ENCODE measurements around the gene VILL. TPM values are rescaled to one million over a fixed set of nuclear protein-coding genes. Genes with fewer than 3 reads are reported as not detected.

VILL gene
- total RNA-seq, 1 donor from 2014 or later: 121 TPM

GRCh38 chr3:38007754-38008090 is 17.1 kb downstream of the VILL start:
- H3K27me3 ChIP-seq (ENCODE audit: control insufficient read depth, insufficient read depth, low read length): no peaks in the 10 kb centered on the region
- no peak for TF ChIP-seq CTCF (IDR thresholded peaks at IDR 0.05; ENCODE audit: insufficient read depth, low read length, severe bottlenecking)
- peaks cover 22% of the 10 kb centered on the region for H3K36me3 ChIP-seq (ENCODE audit: control insufficient read depth, insufficient read depth, low read length)
- FAIRE-seq (no peak), DNase-seq (ENCODE audit: low read depth) (no peak)
- no peak overlapping the region for H3K4me3 ChIP-seq (ENCODE audit: low read depth, low read length)

DNA sequence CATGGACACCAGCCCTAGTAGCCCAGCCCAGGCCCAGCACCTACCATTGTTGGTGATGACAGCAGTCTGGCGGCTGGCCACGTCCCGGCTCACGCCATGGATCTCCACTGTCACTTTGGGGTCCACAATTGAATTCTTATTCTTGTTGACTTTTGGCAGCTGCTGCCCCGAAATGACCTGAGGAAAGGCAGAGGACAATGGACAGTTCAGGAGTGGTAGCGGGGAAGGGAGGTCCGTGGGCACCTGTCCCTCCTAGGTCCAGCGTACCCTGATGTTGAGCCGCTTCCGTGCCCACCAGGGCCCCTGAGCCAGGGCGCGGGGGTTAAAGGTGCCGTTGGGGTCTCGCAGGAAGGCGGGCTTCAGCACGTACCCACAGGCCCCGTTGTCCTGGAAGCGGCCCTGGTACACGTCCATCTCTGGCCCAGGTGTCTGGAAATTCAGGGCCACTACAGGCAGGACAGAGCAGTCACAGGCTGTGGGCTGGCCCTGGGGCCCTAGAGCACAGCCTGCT is 17.7 kb downstream of the VILL start:
- Histone ChIP-seq H3K27me3 (ENCODE audit: control insufficient read depth, insufficient read depth, low read length) (no peaks in the 10 kb centered on the region), H3K4me3 (ENCODE audit: low read depth, low read length) (no peak overlapping the region), H3K36me3 (ENCODE audit: control insufficient read depth, insufficient read depth, low read length) (peaks cover 20% of the 10 kb centered on the region)
- DNase-seq (ENCODE audit: low read depth) (no peak), FAIRE-seq (no peak)
- TF ChIP-seq CTCF (IDR thresholded peaks at IDR 0.05; ENCODE audit: insufficient read depth, low read length, severe bottlenecking): no peak

DNA sequence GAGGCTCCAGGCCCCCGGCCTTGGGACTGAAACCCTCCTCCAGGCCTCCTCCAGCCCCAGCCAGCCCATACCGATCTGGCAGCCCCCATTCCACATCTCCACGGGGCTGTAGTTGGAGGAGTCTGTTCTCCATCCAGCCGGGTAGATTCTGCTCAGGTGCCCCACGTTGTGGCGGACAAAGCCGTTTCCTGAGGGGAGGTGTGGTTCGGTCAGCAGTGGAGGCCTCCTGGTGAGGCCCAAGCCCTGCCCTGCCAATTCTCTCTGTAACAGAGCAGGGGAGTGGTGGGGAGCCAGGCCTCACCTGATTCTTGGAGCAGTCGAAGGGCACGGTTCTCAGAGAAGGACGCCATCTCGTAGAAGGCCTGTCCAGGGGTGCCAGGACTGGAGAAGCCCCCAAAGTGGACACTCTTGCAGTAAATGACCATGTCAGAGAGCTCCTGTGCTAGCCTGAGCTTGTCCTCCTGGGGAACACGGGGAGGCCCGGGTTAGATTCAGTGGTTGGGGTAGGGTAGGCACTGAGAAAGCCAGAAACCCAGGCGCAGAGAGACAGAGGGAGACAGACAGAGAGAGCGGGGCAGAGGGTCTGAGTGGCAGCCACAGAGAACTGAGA is 18.5 kb downstream of the VILL start:
- TF ChIP-seq CTCF (IDR thresholded peaks at IDR 0.05; ENCODE audit: insufficient read depth, low read length, severe bottlenecking): no peak
- no peak for DNase-seq (ENCODE audit: low read depth)
- FAIRE-seq: no peak
- Histone ChIP-seq H3K27me3 (ENCODE audit: control insufficient read depth, insufficient read depth, low read length) (no peaks in the 10 kb centered on the region), H3K36me3 (ENCODE audit: control insufficient read depth, insufficient read depth, low read length) (peaks cover 19% of the 10 kb centered on the region), H3K4me3 (ENCODE audit: low read depth, low read length) (no peak overlapping the region)

DNA sequence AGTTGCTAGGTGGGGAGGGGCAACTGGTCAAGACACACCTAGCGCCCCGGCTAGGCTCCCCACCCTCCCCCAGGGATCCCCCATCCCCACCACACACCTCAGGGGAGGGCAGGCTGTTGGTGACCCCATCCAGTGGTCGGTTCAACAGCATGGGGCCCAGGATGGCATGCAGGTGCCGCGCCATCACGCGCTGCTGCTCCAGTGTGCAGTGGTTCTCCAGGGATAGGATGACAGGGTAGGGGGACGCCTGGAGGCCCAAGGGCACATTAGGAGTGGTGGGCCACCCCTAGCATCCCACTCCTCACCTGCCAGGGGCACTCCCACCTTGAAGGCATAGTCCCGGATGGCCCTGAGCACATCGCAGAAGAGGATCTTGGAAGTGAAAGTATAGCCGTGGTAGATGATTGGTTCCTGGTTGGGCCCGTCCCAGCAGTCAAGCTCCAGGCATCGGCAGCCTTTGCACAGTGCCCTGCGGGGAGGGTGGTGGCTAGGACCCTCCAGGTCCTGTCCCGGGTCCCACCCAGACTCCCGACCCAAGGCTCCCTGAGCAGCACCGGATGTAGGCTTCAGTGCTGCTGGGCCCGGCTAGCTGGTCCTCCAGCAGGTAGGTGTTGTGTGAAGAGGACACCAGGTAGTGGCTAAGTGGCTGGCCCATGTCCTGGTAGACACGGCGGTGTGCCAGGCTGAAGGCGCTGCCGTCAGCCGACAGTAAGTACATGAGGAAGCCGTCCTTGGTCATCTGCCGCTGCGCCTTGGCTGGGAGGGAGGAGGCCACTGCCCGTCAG is 19.4 kb downstream of the VILL start:
- TF ChIP-seq CTCF (IDR thresholded peaks at IDR 0.05; ENCODE audit: insufficient read depth, low read length, severe bottlenecking): no peak
- no peak for FAIRE-seq
- DNase-seq (ENCODE audit: low read depth): no peak
- Histone ChIP-seq H3K36me3 (ENCODE audit: control insufficient read depth, insufficient read depth, low read length) (peaks cover 17% of the 10 kb centered on the region), H3K4me3 (ENCODE audit: low read depth, low read length) (no peak overlapping the region), H3K27me3 (ENCODE audit: control insufficient read depth, insufficient read depth, low read length) (no peaks in the 10 kb centered on the region)

GRCh38 chr3:38011111-38011510 is 20.5 kb downstream of the VILL start:
- Histone ChIP-seq H3K36me3 (ENCODE audit: control insufficient read depth, insufficient read depth, low read length) (peaks cover 20% of the 10 kb centered on the region), H3K4me3 (ENCODE audit: low read depth, low read length) (no peak overlapping the region), H3K27me3 (ENCODE audit: control insufficient read depth, insufficient read depth, low read length) (no peaks in the 10 kb centered on the region)
- no peak for FAIRE-seq
- no peak for TF ChIP-seq CTCF (IDR thresholded peaks at IDR 0.05; ENCODE audit: insufficient read depth, low read length, severe bottlenecking)
- no peak for DNase-seq (ENCODE audit: low read depth)

All from bronchial epithelial cell (primary cell).